GM12801 (cell line): ENCODE results near the gene ANG.

Source experiments
- CTCF ChIP-seq: IDR thresholded peaks from one replicate; pipeline ENCODE4 v1.5.1; 2011; ENCODE audit warnings: control low read depth; ENCODE audit not compliant: insufficient read length; ENCODE audit errors: extremely low read depth

Gene ANG

GRCh38 chr14:20698018-20698329, 9.4 kb downstream of the ANG start:
- TF ChIP-seq CTCF = no peak

GRCh38 chr14:20698934-20699333, 10.4 kb downstream of the ANG start:
- no peak for TF ChIP-seq CTCF

- TF ChIP-seq CTCF = no peak
Observed at GRCh38 chr14:20699931-20700330, 11.4 kb downstream of the ANG start.

GRCh38 chr14:20706657-20707355, 18.2 kb downstream of the ANG start:
- no peak for TF ChIP-seq CTCF

GRCh38 chr14:20707622-20708021, 19.1 kb downstream of the ANG start:
- no peak for TF ChIP-seq CTCF

GRCh38 chr14:20711261-20711660, 22.7 kb downstream of the ANG start:
- TF ChIP-seq CTCF = no peak

GRCh38 chr14:20711685-20712084, 23.1 kb downstream of the ANG start:
- TF ChIP-seq CTCF = no peak
